GM12874 (cell line): ENCODE measurements around the gene ZNF668.

Source experiments
- TF ChIP-seq, protein P1 (sequence below): IDR thresholded peaks from 2 replicates; pipeline ENCODE4 v1.5.1; 2011; ENCODE audit warnings: low read depth, mild to moderate bottlenecking, control low read depth, low read length, moderate library complexity; ENCODE audit not compliant: insufficient read depth

Gene ZNF668

DNA sequence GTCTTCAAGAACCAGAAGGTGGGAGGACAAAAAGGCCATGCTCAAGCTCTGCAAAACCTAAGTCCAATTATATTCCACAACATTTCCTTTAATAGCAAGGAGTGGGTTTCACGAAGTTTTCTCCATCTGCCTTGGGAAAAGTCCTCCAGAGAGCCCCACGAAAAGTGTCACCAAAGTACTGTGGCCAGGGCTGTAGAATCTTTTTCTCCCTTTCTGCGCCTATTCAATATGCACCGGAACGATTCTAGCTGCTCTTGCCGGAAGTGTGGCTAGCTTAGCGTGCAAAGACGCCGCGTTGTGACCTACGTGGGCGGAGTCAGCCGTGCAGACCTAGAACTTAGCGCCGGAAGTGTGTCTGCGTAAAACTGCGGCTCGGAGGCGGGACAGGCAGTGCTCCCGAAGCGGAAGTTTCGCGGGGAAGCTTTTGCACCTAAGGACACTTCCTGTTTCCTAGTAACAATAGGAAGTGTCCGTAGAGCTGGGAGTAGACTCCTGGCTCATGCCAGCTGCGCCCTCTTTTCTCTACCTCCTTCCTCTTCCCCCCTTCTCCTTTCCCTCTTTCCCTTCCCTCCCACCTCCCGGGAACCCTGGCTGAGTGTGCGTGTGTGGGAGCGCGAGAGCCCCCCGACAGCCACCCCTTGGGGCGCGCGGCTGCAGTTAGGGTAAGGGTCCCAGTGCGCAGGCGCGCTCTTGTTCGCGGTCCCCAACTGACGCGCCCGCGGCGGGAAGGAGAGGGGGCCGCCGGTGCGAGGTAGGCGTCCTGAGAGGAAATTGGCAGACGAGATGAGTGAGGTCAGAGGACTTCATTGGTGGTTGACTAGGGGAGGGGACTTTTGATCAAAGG lies at the start of gene ZNF668, which contains the start of gene ZNF646:
Gene ZNF668, minus strand, starts transcription at position 271 of the 844 bp plus-strand sequence. CDS start 9,781 bp downstream, outside the sequence.
Gene ZNF646, plus strand, starts transcription at position 453 of the 844 bp plus-strand sequence. CDS start 1,903 bp downstream, outside the sequence.
- TF ChIP-seq, protein P1, sequence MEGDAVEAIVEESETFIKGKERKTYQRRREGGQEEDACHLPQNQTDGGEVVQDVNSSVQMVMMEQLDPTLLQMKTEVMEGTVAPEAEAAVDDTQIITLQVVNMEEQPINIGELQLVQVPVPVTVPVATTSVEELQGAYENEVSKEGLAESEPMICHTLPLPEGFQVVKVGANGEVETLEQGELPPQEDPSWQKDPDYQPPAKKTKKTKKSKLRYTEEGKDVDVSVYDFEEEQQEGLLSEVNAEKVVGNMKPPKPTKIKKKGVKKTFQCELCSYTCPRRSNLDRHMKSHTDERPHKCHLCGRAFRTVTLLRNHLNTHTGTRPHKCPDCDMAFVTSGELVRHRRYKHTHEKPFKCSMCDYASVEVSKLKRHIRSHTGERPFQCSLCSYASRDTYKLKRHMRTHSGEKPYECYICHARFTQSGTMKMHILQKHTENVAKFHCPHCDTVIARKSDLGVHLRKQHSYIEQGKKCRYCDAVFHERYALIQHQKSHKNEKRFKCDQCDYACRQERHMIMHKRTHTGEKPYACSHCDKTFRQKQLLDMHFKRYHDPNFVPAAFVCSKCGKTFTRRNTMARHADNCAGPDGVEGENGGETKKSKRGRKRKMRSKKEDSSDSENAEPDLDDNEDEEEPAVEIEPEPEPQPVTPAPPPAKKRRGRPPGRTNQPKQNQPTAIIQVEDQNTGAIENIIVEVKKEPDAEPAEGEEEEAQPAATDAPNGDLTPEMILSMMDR = no peak

DNA sequence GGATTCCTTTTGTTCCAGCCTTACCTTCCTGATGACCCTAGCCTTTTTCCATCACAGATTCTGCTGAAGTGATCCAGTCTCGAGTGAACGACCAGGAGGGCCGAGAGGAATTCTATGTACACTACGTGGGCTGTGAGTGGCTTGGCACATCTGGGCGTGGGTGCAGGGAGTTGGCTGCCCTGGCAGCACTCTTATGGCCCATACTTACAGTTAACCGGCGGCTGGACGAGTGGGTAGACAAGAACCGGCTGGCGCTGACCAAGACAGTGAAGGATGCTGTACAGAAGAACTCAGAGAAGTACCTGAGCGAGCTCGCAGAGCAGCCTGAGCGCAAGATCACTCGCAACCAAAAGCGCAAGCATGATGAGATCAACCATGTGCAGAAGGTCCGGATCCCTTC lies 46.1 kb upstream of the ZNF668 start:
- TF ChIP-seq, protein P1 = no peak

DNA sequence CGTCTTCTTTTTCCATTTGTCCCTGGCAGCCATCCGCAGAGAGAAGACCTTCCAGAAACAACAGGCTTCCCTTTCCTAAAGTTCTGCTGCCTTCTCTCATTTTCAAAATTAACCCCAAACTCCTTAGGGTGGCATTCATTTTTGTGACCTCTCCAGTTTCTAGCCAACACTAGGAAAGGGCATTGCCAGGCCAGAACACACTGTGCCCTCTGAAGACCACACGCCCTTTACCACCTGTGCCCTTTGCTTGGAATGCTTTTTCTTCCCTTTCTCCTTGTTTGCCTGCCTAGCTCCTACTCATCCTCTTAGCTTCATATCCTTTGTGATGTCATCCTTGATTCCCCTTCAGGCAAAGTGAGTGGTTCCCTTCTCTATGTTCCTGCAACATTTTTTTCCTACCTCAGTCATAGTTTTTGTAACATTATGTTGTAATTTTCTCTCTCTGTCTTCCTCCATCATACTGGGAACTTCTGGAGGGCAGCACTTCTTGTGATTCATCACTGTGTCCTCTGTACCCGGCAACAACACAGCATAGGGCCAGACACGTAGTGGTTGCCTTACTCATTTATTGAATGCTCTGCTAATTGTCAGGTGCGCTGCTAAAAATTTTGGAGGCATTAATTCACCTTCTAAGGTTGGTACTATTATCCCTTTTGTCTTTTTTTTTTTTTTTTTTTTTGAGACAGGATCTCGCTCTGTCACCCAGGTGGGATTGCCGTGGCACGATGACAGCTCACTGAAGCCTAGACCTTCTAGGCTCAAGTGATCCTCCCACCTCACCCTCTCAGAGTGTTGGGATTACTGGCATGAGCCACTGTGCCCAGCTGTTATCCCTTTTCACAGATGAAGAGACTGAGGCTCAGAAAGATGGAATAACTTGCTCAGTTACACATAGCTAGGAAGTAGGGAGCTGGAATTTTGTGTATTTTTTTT lies 44.4 kb upstream of the ZNF668 start:
- TF ChIP-seq, protein P1 = no peak

DNA sequence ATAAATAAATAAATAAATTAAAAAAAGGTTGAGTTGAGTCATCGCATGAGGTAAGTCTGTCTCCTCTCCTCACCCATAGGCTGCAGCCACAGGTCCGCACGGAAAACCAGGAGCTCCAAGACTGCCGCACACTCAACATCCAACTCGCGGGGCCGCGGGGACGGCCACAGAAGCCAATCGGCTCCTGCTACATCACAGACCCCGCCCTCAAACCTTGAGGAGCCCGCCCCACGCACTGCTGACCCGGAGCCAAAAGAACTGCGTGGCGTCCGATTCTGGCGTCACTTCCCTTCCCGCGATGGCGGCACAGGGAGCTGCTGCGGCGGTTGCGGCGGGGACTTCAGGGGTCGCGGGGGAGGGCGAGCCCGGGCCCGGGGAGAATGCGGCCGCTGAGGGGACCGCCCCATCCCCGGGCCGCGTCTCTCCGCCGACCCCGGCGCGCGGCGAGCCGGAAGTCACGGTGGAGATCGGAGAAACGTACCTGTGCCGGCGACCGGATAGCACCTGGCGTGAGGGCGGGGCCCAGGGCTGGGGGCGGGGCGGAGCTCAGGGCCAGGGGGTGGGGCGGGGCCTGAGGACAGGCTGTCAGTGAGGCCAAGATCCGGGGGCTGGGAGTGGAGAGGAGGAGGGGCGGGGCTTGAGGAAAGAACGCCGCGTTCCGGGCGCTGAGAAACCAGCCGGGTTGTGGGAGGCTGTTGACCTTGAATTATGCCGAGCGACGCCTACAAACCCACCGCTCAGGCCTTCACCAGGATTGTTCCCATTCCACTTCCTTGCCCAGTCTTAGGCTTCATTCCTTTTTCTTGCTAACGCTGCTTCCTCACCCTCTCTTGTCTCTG lies 43.6 kb upstream of the ZNF668 start, which contains the start of gene KAT8:
Gene KAT8, plus strand, starts transcription at position 281 of the 839 bp plus-strand sequence. Its CDS starts 18 bp downstream, at position 299.
- TF ChIP-seq, protein P1 = no peak

DNA sequence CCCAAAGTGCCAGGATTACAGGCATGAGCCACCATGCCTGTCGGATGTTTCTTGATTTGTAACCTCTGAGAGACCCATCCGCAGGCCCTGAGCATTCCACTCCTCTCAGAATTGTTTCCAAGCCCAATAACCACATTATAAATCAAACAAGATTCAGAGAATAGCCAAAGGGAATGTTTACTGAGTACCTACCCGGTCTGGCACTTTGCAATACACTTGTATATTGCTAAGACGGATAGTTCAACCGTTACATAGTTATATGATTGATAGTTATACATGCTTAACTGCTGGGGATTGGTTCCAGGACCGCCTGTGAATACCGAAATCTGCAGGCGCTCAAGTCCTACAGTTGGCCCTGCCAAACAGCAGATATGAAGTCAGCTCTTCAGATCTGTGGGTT lies 40.4 kb upstream of the ZNF668 start:
- TF ChIP-seq, protein P1 = no peak

DNA sequence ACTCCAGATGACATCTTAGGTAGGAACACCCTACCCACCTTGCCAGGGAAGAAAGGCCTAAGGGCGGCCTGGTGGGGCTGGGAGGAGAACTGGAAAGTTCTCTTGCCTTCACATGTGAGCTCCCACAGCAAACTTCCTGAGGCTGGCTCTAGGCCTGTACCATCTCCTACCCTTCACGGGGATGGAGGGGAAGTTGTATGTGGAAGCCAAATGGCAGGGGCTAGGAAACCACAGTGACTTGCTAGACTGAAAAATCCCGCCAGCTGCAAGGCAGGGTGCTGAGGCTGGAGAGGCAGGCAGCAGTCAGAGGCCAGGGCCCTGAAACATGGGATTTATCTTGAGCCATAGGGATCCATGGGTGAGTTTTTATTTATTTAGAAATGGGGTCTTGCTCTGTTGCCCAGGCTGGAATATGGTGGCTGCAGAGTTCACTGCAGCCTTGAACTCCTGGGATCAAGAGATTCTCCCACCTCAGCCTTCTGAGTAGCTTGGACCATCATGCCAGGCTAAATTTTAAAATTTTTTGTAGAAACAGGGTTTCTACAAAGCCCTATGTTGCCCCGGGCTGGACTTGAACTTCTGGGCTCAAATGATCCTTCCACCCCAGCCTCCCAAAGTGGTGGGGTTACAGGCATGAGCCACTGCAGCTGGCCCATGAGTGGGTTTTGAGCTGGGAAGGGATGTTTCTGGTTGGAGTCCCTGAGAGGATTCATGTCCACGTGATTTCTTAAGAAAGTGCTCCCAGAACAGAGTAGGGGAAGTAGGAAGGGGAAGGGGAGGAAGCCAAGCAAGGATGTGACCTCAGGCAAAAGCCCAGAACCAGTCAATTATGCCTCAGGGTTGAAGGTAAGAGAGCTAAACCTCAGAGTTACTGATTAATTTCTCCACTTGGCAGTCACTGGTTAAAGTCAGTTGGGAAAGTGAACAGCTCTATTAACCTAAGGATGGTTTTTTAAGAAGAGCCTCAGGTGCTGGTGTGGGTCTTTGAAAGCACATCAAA lies 39.4 kb upstream of the ZNF668 start:
- TF ChIP-seq, protein P1 = no peak
